ENCODE data around the gene PRRG2.

PRRG2 gene

DNA sequence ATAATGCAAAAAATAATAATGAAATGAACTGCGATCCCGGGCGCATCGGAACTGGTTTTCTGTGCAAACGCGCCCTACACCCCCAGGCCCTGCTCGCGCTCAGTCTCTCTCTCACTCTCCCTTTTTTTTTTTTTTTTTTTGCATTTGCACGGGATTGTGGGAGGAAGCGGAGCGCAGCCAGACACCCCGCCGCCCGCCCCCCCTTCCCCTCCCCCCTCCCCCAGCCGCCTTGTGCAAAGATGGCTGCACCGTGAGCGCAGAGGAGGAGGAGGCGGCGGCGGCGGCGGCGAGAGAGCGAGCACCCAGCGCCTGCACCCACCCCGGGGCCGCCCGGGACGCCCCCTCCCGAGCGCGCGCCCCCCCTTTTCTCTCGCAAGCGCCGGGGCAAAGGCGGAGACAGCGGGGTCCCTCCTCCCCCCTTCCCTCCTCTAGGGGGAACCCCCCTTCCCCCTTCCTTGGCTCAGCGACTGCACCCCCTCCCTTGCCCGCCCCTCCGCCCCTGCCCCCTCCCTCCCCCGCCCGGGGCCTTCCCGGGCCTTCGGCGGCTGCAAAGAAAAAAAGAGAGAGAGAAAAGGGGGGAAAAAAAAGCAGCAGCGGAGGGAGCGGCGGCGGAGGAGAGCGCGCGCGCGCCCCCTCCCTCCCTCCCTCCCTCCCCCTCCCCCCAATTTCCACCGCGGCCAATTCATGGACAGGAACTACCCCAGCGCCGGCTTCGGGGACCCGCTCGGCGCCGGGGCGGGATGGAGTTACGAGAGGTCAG is 10.0 kb downstream of the PRRG2 start, which contains the start of gene PRR12:
Gene PRR12, plus strand, starts transcription at position 212 of the 760 bp plus-strand sequence. Its CDS starts 473 bp downstream, at position 685.
- TF ChIP-seq CTCF (IDR thresholded peaks at IDR 0.05; ENCODE audit: borderline replicate concordance, control extremely low read depth, extremely low read depth, insufficient read depth, missing control alignments) = no peak
- in situ Hi-C loops (cut with MboI; ENCODE audit: low sequenced_read_pairs, unreplicated experiment) = no loop called here
- DNase-seq (ENCODE audit: low spot score) = peak; percentile 88

DNA sequence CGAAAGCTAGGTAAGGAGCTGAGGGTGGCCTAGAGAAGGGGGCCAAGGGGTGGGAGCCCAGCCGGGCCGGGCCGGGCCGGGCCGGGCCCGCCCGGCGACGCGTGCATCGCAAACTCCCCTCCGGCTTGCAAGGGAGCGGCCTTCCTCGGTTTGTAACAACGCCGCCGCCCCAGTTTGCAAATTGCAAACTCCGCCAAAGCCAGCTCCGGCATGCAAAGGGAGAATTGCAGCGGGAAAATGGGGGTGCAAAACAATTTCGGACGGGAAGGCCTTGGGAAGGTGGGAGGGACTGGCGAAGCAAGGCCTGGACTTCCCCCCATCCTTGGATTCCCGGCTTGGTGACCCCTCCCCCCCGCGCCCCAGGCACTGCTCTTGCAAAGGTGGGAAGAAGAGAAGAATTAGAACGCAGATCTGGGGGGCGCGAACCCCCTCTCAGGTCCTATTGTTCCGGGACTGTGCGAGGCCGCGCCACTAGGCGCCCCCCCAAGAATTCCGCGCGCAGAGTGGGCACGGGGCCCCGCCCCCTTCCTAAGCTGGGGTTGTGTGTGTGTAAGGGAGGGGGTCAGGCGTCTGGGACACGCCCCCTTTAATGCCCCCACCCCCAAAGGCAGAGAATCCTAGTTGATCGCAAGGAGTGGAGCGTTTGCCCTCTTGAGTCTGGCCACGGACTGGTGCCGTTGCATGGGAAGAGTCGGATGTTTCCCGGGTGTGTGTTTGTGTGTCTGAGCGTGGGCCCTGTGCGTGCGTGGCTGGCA is 10.8 kb downstream of the PRRG2 start:
- in situ Hi-C loops (cut with MboI; ENCODE audit: low sequenced_read_pairs, unreplicated experiment) = no loop called here
- TF ChIP-seq CTCF (IDR thresholded peaks at IDR 0.05; ENCODE audit: borderline replicate concordance, control extremely low read depth, extremely low read depth, insufficient read depth, missing control alignments) = no peak
- DNase-seq (ENCODE audit: low spot score) = peak; percentile 39

- in situ Hi-C loops (cut with MboI; ENCODE audit: low sequenced_read_pairs, unreplicated experiment) = no loop called here
- TF ChIP-seq CTCF (IDR thresholded peaks at IDR 0.05; ENCODE audit: borderline replicate concordance, control extremely low read depth, extremely low read depth, insufficient read depth, missing control alignments) = no peak
- DNase-seq (ENCODE audit: low spot score) = peak; percentile 47
These were observed 11.5 kb downstream of the PRRG2 start for GRCh38 chr19:49592486-49593232.

DNA sequence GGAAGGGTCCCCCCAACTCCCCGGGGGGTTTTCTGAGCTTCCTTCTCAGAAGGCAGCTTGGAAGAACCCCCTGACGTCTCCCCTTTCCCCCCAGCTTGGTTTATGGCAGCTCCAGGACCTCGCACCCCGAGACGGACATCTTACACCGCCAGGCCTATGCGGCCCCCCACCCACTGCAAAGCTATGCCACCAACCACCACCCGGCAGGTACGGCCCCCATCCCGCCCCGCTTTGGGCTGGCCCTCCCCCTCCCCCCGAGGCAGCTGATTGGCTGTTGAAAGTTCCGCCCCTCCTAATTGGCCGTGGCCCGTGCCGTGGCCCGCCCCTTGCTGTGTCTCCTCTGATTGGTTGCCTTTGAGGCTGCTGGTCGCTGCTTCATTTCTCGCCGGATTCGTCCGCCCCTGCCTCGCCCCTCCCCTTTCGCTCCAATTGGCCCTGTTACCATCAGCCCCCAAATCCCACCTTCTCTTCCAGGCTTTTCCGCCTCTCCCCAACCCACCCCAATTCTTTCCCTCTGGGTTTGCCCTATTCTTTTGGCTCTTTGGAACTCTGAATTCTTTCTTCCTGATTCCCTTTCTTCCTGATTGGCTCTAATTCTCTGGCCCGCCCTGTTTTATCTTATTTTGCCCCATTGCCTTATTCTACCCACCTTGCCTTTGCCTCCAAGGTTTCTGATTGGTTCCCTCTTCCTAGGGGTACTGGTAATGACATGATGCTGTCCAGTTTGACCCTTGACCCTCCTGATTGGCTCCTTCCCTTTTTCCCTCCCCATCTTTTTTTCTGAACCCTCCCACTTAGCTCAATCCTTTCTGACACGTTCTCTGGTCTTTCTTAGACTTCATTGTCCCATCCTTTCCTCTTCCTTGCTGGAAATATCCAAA is 12.4 kb downstream of the PRRG2 start:
- DNase-seq (ENCODE audit: low spot score) = peak; percentile 100

DNA sequence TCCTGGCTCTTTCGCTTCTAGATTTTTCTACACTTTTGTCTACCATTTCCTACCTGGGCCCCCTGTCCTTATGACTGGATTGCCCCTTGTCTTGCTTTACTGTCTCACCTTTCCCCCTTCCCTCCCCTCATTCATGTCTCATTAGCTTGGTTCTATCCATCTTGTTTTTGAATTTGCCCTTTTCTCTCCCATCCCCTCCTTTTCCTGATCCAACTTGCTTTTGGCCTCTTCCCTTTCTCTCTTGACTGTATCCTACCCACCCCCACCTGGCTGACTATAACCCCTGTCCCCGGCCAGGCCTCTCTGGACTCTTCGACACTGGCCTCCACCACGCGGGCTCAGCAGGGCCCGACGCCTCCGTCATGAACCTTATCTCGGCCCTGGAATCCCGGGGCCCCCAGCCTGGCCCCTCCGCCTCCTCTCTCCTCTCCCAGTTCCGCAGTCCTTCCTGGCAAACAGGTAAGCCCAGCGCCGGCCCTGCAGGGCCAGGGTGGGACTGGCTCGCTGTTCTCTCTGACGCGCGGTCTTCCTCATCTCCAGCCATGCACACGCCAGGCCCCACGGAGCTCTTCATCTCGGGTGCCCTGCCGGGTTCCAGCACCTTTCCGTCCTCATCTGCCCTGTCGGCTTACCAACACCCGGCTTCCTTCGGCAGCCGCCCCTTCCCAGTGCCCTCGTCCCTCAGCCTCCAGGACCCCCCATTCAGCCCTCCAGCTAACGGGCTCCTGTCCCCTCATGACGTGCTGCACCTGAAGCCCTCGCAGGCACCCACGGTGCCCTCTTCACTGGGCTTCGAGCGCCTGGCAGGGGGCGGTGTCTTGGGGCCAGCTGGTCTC is 13.3 kb downstream of the PRRG2 start:
- in situ Hi-C loops (cut with MboI; ENCODE audit: low sequenced_read_pairs, unreplicated experiment) = no loop called here
- no peak for TF ChIP-seq CTCF (IDR thresholded peaks at IDR 0.05; ENCODE audit: borderline replicate concordance, control extremely low read depth, extremely low read depth, insufficient read depth, missing control alignments)
- DNase-seq (ENCODE audit: low spot score) = no peak

More for the DNA sequence above, 12.4 kb downstream of the PRRG2 start:
- no peak for TF ChIP-seq CTCF (IDR thresholded peaks at IDR 0.05; ENCODE audit: borderline replicate concordance, control extremely low read depth, extremely low read depth, insufficient read depth, missing control alignments)
- in situ Hi-C loops (cut with MboI; ENCODE audit: low sequenced_read_pairs, unreplicated experiment) = no loop called here

Data from GM13976 (cell line).